K562 (cell line): ENCODE measurements around the gene PAIP1. TPM values are rescaled to one million over a fixed set of nuclear protein-coding genes. Genes with fewer than 3 reads are reported as not detected.
A peak's percentile ranks its signal among the peaks of the same experiment; 100 is the strongest.

Experiments
- AFF1 ChIP-seq, 2 experiments: fragments of 450-650 bp; IDR thresholded peaks; 2 replicates each; pipeline ENCODE4 v1.6.1; 2018; ENCODE audit warnings: mild to moderate bottlenecking in 2 of 2, low read depth in 1 of 2; ENCODE audit not compliant: partially characterized antibody in 2 of 2
- DDX20 ChIP-seq: fragments of 450-650 bp; IDR thresholded peaks from 2 replicates; pipeline ENCODE4 v1.6.1; 2016; ENCODE audit warnings: missing genetic modification characterization, low read depth, mild to moderate bottlenecking, missing compliant biosample characterization, moderate library complexity
- E2F3 ChIP-seq: fragments of 250-450 bp; sonication (Bioruptor Pico); IDR thresholded peaks from 2 replicates; pipeline ENCODE4 v1.4.0; 2020; ENCODE audit warnings: mild to moderate bottlenecking
- ELF4 ChIP-seq: fragments of 450-650 bp; formaldehyde crosslinking; IDR thresholded peaks from 2 replicates; pipeline ENCODE4 v1.4.0; 2022; ENCODE audit warnings: missing genetic modification characterization
- FOXK1 ChIP-seq: sonication (generic); formaldehyde crosslinking; IDR thresholded peaks from 2 replicates; pipeline ENCODE4 v1.8.0; 2022; ENCODE audit warnings: missing genetic modification reagents, mild to moderate bottlenecking, borderline replicate concordance
- GTF2E2 ChIP-seq: fragments of 200-800 bp; sonication (Bioruptor generic); IDR thresholded peaks from 2 replicates; pipeline ENCODE4 v1.6.1; 2016; ENCODE audit warnings: missing genetic modification characterization, missing compliant biosample characterization
- JUN ChIP-seq, 2 experiments: sonication (generic) in 1 of 2; formaldehyde crosslinking in 1 of 2; IDR thresholded peaks; 2 replicates each; pipeline versions ENCODE4 v1.6.1 to v1.8.0; 2012 to 2022; ENCODE audit warnings: borderline replicate concordance in 2 of 2, mild to moderate bottlenecking in 2 of 2, improper control_type of control experiment in 1 of 2, low read depth in 1 of 2, low read length in 1 of 2, missing genetic modification reagents in 1 of 2
- MBD2 ChIP-seq: sonication (generic); IDR thresholded peaks from 2 replicates; pipeline ENCODE4 v1.6.1; 2016; ENCODE audit warnings: low read depth, borderline replicate concordance
- MLLT1 ChIP-seq, 2 experiments: fragments of 450-650 bp; IDR thresholded peaks; 2 replicates each; pipeline ENCODE4 v1.6.1; 2016
- NCOR1 ChIP-seq: fragments of 450-650 bp; IDR thresholded peaks from 2 replicates; pipeline ENCODE4 v1.6.1; 2016; ENCODE audit warnings: mild to moderate bottlenecking, moderate library complexity
- POLR3G ChIP-seq: IDR thresholded peaks from 2 replicates; pipeline ENCODE4 v1.6.1; 2011; ENCODE audit not compliant: insufficient read length, insufficient replicate concordance; ENCODE audit errors: extremely low read depth
- TFAP4 ChIP-seq: sonication (generic); formaldehyde crosslinking; IDR thresholded peaks from 2 replicates; pipeline ENCODE4 v1.8.0; 2022; ENCODE audit warnings: missing genetic modification reagents, mild to moderate bottlenecking, moderate library complexity, borderline replicate concordance
- USF2 ChIP-seq: sonication (generic); formaldehyde crosslinking; IDR thresholded peaks from 2 replicates; pipeline ENCODE4 v1.5.0; 2020; ENCODE audit warnings: missing genetic modification reagents
- ZEB2 ChIP-seq: fragments of 450-650 bp; IDR thresholded peaks from 2 replicates; pipeline ENCODE4 v1.6.1; 2016
- ZNF175 ChIP-seq: fragments of 200-800 bp; sonication (Bioruptor generic); IDR thresholded peaks from 2 replicates; pipeline ENCODE4 v1.6.1; 2016; ENCODE audit warnings: low read depth, mild to moderate bottlenecking, missing genetic modification characterization, missing compliant biosample characterization
- ZNF324 ChIP-seq: fragments of 250-450 bp; sonication (Bioruptor Pico); IDR thresholded peaks from 2 replicates; pipeline ENCODE4 v1.4.0; 2020; ENCODE audit warnings: mild to moderate bottlenecking
- ZNF696 ChIP-seq: fragments of 250-450 bp; sonication (Bioruptor Pico); conservative IDR thresholded peaks from 2 replicates; pipeline ENCODE4 v1.4.0; 2020; ENCODE audit warnings: mild to moderate bottlenecking, moderate library complexity
- ZNF778 ChIP-seq: fragments of 450-650 bp; formaldehyde crosslinking; IDR thresholded peaks from 2 replicates; pipeline ENCODE4 v1.4.0; 2020; ENCODE audit warnings: mild to moderate bottlenecking, moderate library complexity
- ZNF780A ChIP-seq: fragments of 250-450 bp; sonication (Bioruptor Pico); IDR thresholded peaks from 2 replicates; pipeline ENCODE4 v1.5.0; 2021; ENCODE audit warnings: mild to moderate bottlenecking
- polyA plus RNA-seq, 8 experiments: library from polyadenylated mRNA; depleted of rRNA in 4 of 8; stranded (reverse) in 5 of 8; unstranded in 3 of 8; fragments of >200 nt; fragmentation: Nextera tagmentation in 2 of 8; fragmentation: Illumina TruSeq in 1 of 8; extraction: Ambion mirVana in 2 of 8; extraction: Trizol in 1 of 8; gene quantifications; 2 replicates each; pipeline versions ENCODE4 v1.2.1 to v1.2.3, GENCODE V29; 2011 to 2014; ENCODE audit warnings: inconsistent platforms in 1 of 8, missing spikeins in 1 of 8
- total RNA-seq, 7 experiments: library from RNA; depleted of rRNA in 6 of 7; stranded (reverse); fragments of >200 nt in 6 of 7; fragmentation: Illumina TruSeq in 2 of 7; extraction: Trizol in 2 of 7; gene quantifications; 2 replicates each; pipeline versions ENCODE4 v1.2.1 to v1.2.3, GENCODE V29; 2011 to 2021; ENCODE audit warnings: low replicate concordance in 1 of 7

PAIP1 gene
- total and polyA plus RNA-seq, 9 of the 15 experiments (the other 6 are each of a cell fraction or from before 2014, with no cell fraction given), result 51.7 to 181 (median 102) TPM

- TF ChIP-seq E2F3 (CRISPR knock-in tag), result no peak
- TF ChIP-seq TFAP4, result peak; percentile 56; the same call in 1 of the 2 replicates
- no peak for TF ChIP-seq USF2 (CRISPR knock-in tag)
- TF ChIP-seq ZNF324 (CRISPR knock-in tag), result no peak
- TF ChIP-seq MBD2, result no peak
- TF ChIP-seq GTF2E2, result peak; percentile 98
- no peak for TF ChIP-seq ELF4
- peak in 1 of 2 experiments; percentile 51 for TF ChIP-seq AFF1 (IDR thresholded peaks at IDR 0.05; ENCODE audit: low read depth in 1 of 2, partially characterized antibody in 2 of 2)
- TF ChIP-seq ZEB2, result no peak; the same call in 1 of the 2 replicates
- TF ChIP-seq ZNF780A, result no peak
- 0 out of 4 replicates have a peak, but pooled peaks of 1 of the 2 experiments have one; percentile 39 for TF ChIP-seq MLLT1 (IDR thresholded peaks at IDR 0.05)
- TF ChIP-seq POLR3G, result no peak
- TF ChIP-seq ZNF696 (CRISPR knock-in tag), result no peak
- no peak for TF ChIP-seq DDX20
- peak; percentile 89 for TF ChIP-seq ZNF175 (CRISPR knock-in tag)
- TF ChIP-seq ZNF778, result no peak
- no peak; the same call in 1 of the 2 replicates for TF ChIP-seq NCOR1
- TF ChIP-seq FOXK1, result no peak
- TF ChIP-seq JUN (IDR thresholded peaks at IDR 0.05; ENCODE audit: borderline replicate concordance, low read depth, low read length), result no peak
- no peak for TF ChIP-seq JUN (CRISPR knock-in tag; IDR thresholded peaks at IDR 0.05; ENCODE audit: borderline replicate concordance)
These were observed 72.6 kb downstream of the PAIP1 start (continued) for GRCh38 chr5:43484106-43484849.
